SJSA1 (cell line): Measurements from ENCODE around the gene TRERF1. TPM values are rescaled to one million over a fixed set of nuclear protein-coding genes. Genes with fewer than 3 reads are reported as not detected.
"Not testable (repeated sequence)": the region's sequence is repeated elsewhere in the genome, so short reads cannot be mapped to it uniquely, and the experiment has no call there.

Experiments used
- DNase-seq, 2 experiments: peaks; one replicate each; pipeline ENCODE4 v3.0.0-alpha.2; 2015 to 2020; ENCODE audit warnings: low spot score in 2 of 2, low read depth in 1 of 2
- H3K27ac ChIP-seq: fragments of 250-450 bp; sonication (Bioruptor Pico); 2 replicates; pipeline ENCODE4 v1.5.1; 2020; ENCODE audit warnings: mild to moderate bottlenecking, moderate library complexity
- H3K27me3 ChIP-seq: fragments of 250-450 bp; sonication (Bioruptor Pico); replicated peaks from 2 replicates; pipeline ENCODE4 v1.5.1; 2020; ENCODE audit warnings: mild to moderate bottlenecking, moderate library complexity
- H3K36me3 ChIP-seq: fragments of 250-450 bp; sonication (Bioruptor Pico); 2 replicates; pipeline ENCODE4 v1.5.1; 2020; ENCODE audit warnings: mild to moderate bottlenecking
- H3K4me1 ChIP-seq: fragments of 250-450 bp; sonication (Bioruptor Pico); replicated peaks from 2 replicates; pipeline ENCODE4 v1.6.1; 2021; ENCODE audit warnings: mild to moderate bottlenecking
- H3K4me3 ChIP-seq: fragments of 250-450 bp; sonication (Bioruptor Pico); 2 replicates; pipeline ENCODE4 v1.5.1; 2020; ENCODE audit warnings: mild to moderate bottlenecking
- H3K9me3 ChIP-seq: fragments of 250-450 bp; sonication (Bioruptor Pico); replicated peaks from 2 replicates; pipeline ENCODE4 v1.5.1; 2020; ENCODE audit warnings: mild to moderate bottlenecking
- total RNA-seq: library from RNA; depleted of rRNA; stranded (reverse); fragments of >200 nt; shearing (Covaris generic); gene quantifications from 2 replicates; pipeline ENCODE4 v1.2.3, GENCODE V29; 2014; rRNA removed

The TRERF1 gene, protein sequence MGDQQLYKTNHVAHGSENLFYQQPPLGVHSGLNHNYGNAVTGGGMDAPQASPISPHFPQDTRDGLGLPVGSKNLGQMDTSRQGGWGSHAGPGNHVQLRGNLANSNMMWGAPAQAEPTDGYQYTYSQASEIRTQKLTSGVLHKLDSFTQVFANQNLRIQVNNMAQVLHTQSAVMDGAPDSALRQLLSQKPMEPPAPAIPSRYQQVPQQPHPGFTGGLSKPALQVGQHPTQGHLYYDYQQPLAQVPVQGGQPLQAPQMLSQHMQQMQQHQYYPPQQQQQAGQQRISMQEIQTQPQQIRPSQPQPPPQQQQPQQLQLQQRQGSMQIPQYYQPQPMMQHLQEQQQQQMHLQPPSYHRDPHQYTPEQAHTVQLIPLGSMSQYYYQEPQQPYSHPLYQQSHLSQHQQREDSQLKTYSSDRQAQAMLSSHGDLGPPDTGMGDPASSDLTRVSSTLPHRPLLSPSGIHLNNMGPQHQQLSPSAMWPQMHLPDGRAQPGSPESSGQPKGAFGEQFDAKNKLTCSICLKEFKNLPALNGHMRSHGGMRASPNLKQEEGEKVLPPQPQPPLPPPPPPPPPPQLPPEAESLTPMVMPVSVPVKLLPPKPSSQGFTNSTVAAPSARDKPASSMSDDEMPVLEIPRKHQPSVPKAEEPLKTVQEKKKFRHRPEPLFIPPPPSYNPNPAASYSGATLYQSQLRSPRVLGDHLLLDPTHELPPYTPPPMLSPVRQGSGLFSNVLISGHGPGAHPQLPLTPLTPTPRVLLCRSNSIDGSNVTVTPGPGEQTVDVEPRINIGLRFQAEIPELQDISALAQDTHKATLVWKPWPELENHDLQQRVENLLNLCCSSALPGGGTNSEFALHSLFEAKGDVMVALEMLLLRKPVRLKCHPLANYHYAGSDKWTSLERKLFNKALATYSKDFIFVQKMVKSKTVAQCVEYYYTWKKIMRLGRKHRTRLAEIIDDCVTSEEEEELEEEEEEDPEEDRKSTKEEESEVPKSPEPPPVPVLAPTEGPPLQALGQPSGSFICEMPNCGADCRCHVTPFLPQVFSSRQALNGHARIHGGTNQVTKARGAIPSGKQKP (N-terminal part only)
- 3.0 and 3.6 TPM in 2 replicates for total RNA-seq

DNA sequence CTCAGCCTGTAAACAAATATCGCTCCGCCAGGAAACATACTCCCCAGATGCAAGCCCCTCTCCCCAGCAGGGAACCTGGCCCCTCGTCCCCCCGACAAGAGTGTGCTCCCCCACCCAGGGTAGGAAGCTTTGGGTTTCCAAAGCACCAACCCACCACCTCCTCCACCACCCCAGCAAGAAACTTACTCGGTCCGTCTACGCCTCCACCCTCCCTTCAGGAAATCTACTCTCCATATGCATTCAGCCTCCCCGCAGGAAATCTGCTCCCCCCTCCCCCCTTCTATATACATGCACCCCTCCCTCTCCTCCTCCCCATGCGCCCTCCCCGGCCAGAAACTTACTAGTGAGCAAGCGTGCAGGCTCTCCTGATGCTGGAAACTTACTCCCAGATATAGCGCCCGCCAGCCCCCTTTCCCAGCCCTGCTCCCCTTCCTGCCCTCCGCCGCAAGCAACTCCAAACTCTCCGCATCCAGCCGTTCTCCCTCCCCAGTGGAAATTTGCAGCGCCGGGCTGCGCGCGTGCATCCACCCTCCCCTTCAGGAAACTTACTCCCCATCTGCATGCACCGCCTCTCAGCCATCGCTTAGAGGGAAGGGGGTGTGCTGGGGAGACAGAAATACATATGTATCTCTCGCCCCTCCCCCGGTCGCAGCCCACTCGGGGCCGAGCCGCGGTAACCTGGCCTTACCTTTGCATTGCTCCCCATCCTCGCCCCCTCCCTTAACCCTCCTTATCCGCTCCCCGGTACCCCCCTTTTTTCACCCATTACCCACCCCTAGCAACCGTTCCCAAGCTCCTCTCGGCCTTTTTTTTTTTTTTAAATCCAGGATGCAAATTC is at the start of gene TRERF1:
Gene TRERF1, minus strand, starts transcription at position 594 of the 838 bp plus-strand sequence. CDS start 182,336 bp downstream, outside the sequence.
- Histone ChIP-seq H3K27me3 (no peaks in the 10 kb centered on the region), H3K27ac (peak within 1 kb of the TSS; percentile 78), H3K9me3 (peaks cover 3% of the 10 kb centered on the region; the same call in 1 of the 2 replicates), H3K36me3 (peaks cover 9% of the 10 kb centered on the region), H3K4me1 (peaks cover 27% of the 10 kb centered on the region), H3K4me3 (peak within 1 kb of the TSS; percentile 94)
- DNase-seq, result peak; percentile 66 to 68

DNA sequence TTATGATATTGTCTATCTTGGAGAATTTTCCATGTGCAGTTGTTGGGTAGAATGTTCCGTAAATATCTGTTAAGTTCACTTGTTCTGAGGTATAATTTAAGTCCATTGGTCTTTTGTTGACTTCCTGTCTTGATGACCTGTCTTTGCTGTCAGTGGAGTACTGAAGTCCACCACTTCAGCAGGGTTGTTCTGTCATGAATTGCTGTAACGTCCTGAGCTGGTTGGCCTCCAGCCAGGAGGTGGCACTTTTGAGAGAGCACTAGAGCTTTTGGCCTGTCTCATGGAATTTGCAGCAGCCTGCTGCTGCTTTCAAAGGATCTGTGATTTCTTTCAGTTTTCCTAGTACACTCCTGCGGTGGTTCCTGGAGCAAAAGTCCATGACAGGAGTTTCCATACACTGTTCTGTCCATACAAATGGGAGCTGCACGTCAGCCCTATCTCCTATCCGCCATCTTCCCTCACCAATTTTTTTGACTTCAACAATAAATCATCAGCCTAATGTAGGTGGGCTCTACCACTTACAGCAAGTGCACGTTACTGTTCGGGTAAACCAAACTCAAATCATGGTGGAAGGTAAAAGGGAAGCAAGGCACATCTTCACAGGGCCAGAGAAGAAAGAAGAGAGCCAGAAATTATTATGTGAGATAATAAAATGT is 46.9 kb upstream of the TRERF1 start:
- H3K9me3 ChIP-seq, result no peaks in the 10 kb centered on the region
- no peaks in the 10 kb centered on the region for H3K27me3 ChIP-seq
- H3K36me3 ChIP-seq, result no peaks in the 10 kb centered on the region
- no peak overlapping the region for H3K27ac ChIP-seq
- DNase-seq, result no peak
- H3K4me3 ChIP-seq, result no peak overlapping the region
- no peaks in the 10 kb centered on the region for H3K4me1 ChIP-seq

DNA sequence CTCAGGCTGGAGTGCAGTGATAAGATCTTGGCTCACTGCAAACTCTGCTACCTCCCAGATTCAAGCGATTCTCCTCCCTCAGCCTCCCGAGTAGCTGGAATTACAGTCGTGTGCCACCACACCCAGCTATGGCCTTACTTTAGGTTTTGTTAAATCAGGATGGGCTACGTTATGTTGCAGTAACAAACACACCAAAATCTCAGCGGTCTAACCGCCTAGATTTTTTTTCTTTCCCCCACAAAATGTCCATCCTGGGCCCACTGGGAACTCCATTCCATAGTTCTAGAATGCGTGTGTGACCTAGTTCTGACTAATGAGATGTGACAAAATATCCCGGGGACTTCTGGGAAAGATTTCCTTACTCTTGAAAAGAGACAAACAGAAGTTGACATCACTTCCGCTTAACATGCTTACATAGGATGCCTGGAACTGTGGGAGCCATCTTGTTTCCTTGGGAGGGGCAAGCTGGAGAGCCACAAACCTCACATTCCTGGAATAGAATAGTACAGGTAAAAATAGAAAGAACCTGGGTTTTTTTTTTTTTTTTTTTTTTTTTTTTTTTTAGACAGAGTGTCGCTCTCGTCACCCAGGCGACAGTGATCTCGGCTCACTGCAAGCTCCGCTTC is 42.3 kb upstream of the TRERF1 start:
- H3K27ac ChIP-seq, result no peak overlapping the region
- DNase-seq, result no peak
- no peaks in the 10 kb centered on the region for H3K4me1 ChIP-seq
- H3K36me3 ChIP-seq, result no peaks in the 10 kb centered on the region
- no peaks in the 10 kb centered on the region for H3K27me3 ChIP-seq
- no peaks in the 10 kb centered on the region for H3K9me3 ChIP-seq
- H3K4me3 ChIP-seq, result no peak overlapping the region

DNA sequence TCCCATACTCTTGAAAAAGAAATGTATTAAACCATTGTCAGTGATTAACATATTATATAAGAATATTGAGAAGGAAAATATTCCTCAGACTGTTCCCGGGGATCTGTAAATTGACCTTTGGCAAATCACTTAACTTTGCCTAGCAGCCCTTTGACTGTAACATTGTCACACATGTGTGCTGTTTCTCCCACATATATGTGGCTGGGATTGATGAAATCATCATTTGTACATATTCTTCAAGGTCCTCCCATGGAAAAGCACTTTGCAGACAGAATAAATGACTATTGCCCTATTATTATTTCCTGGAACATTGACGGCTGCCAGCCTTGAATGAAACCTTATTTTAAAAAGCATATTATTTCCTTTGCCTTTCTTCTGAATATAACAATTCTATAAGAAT is 36.4 kb upstream of the TRERF1 start:
- Histone ChIP-seq H3K36me3 (no peaks in the 10 kb centered on the region), H3K4me1 (no peaks in the 10 kb centered on the region), H3K27ac (no peak overlapping the region), H3K9me3 (no peaks in the 10 kb centered on the region), H3K4me3 (no peak overlapping the region), H3K27me3 (no peaks in the 10 kb centered on the region)
- no peak for DNase-seq

DNA sequence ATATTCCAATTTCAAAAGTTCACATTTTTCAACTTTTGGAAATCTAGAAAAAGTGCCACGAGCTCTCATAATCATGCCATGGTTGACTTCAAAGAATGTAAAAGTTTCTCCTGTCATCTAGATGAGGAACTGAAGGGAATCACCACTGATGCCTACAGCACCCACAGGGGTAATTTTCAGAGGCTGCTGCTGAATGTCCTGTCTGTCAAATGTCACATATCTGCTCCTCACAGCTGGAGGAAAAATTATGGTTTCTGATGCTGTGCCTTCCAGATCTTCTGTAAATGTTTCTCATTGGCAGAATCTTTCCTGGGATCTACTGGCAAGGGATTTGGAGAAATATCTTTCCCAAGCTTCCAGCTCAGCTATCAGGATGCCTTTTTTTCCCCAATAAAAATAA is 32.5 kb upstream of the TRERF1 start:
- Histone ChIP-seq H3K4me1 (no peaks in the 10 kb centered on the region), H3K9me3 (no peaks in the 10 kb centered on the region), H3K27ac (no peak overlapping the region), H3K36me3 (no peaks in the 10 kb centered on the region), H3K27me3 (no peaks in the 10 kb centered on the region), H3K4me3 (no peak overlapping the region)
- no peak for DNase-seq

DNA sequence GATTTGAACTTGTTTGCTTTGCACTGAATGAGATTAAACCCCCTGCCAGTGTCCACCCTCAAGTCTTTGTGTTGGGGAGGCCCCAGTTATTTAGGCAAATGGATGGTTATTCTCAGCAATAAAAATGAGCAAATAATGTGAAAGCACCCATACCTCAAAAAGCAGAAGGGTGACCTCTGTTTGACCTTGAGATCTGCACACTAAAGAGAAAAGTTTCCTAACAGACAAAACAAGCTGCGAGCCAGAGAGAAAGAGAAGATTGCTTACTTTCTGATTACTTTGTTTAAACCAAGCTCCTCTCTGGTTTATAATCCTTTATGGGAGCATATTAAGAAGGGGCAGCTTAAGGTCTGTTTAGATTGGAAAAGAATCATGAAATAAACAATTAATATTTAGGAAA is 30.4 kb upstream of the TRERF1 start:
- Histone ChIP-seq H3K27ac (no peak overlapping the region), H3K4me3 (no peak overlapping the region), H3K36me3 (no peaks in the 10 kb centered on the region), H3K9me3 (no peaks in the 10 kb centered on the region), H3K4me1 (no peaks in the 10 kb centered on the region), H3K27me3 (no peaks in the 10 kb centered on the region)
- no peak for DNase-seq

DNA sequence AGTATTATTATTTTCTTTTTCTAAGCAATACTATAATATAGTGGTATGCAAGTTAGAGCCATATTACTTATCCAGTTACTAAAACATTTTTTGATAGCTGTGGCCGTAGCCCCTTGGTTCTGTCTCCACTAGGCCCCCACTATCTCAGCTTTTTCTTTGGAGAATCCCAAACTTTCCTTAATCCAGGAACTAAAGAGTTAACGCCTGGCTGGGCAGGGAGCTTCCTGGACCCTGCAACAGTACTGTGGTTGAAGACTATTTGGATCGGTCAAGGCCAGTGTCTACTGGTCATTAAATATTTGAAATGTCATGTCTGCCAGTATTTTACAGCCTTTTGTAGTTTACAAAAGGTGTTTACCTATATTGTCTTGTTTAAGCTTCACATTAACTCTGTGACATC is 20.0 kb upstream of the TRERF1 start:
- no peaks in the 10 kb centered on the region for H3K4me1 ChIP-seq
- H3K27ac ChIP-seq, result no peak overlapping the region
- no peaks in the 10 kb centered on the region; the same call in 1 of the 2 replicates for H3K9me3 ChIP-seq
- no peaks in the 10 kb centered on the region for H3K36me3 ChIP-seq
- DNase-seq, result no peak
- H3K4me3 ChIP-seq, result no peak overlapping the region
- H3K27me3 ChIP-seq, result no peaks in the 10 kb centered on the region

DNA sequence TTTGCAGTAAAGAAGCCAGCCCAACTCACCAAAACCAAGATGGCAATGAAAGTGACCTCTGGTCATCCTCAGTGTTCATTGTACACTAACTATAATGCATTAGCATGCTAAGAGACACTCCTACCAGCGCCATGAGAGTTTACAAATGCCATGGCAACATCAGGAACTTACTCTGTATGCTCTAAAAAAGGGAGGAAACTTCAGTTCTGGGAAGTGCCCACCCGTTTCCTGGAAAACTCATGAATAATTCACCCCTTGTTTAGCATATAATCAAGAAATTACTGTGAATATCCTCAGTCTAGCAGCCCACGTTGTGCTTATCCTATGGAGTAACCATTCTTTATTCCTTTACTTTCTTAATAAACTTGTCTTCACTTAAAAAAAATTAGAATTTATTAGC is 19.4 kb upstream of the TRERF1 start:
- H3K36me3 ChIP-seq, result no peaks in the 10 kb centered on the region
- no peaks in the 10 kb centered on the region for H3K27me3 ChIP-seq
- H3K4me1 ChIP-seq, result no peaks in the 10 kb centered on the region
- H3K27ac ChIP-seq, result no peak overlapping the region
- no peak overlapping the region for H3K4me3 ChIP-seq
- no peaks in the 10 kb centered on the region; the same call in 1 of the 2 replicates for H3K9me3 ChIP-seq
- no peak for DNase-seq

DNA sequence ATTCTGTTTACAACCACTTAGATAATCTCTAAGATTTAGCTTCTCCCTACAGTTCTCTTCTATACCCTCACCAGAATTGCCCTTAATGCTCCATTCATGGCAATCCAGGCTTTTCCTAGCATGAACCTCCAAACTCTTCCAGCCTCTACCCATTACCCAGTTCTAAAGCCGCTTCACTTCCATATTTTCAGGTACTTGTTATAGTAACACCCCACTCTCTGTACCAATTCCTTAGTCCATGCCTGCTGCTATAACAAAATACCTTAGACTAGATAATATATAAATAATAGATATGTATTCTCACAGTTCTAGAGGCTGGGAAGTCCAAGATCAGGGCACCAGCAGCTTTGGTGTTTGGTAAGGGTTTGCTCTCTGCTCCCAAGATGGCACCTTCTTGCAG is 16.5 kb upstream of the TRERF1 start:
- DNase-seq, result no peak
- Histone ChIP-seq H3K4me1 (no peaks in the 10 kb centered on the region), H3K9me3 (no peaks in the 10 kb centered on the region; the same call in 1 of the 2 replicates)

DNA sequence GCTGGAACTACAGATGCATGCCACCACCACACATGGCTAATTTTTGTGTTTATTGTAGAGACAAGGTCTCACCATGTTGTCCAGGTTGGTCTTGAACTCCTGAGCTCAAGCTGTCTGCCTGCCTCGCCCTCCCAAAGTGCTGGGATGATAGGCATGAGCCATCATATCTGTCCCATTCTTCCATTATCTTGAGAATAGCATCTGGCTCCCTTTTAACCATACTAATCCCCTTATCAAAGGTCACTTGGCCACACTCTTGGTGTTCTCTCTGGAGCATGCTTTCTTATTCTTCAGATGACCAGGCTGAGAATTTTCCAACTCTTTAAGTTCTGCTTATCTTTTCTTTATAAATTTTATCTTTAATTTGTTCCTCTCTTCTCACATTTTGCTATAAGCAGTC is 15.9 kb upstream of the TRERF1 start:
- Histone ChIP-seq H3K36me3 (no peaks in the 10 kb centered on the region), H3K9me3 (no peaks in the 10 kb centered on the region; the same call in 1 of the 2 replicates), H3K4me1 (no peaks in the 10 kb centered on the region), H3K27ac (no peak overlapping the region), H3K4me3 (no peak overlapping the region), H3K27me3 (no peaks in the 10 kb centered on the region)
- no peak for DNase-seq

More for the DNA sequence above, 16.5 kb upstream of the TRERF1 start:
- Histone ChIP-seq H3K27me3 (no peaks in the 10 kb centered on the region), H3K4me3 (no peak overlapping the region), H3K27ac (no peak overlapping the region), H3K36me3 (no peaks in the 10 kb centered on the region)

DNA sequence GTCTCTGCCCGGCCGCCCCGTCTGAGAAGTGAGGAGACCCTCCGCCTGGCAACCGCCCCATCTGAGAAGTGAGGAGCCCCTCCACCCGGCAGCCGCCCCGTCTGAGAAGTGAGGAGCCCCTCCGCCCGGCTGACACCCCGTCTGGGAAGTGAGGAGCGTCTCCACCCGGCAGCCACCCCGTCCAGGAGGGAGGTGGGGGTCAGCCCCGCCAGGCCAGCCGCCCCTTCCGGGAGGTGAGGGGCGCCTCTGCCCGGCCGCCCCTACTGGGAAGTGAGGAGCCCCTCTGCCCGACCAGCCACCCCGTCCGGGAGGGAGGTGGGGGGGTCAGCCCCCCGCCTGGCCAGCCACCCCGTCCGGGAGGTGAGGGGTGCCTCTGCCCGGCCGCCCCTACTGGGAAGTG is 14.7 kb upstream of the TRERF1 start:
- not testable (repeated sequence) for H3K4me3 ChIP-seq, DNase-seq, H3K4me1 ChIP-seq, H3K27ac ChIP-seq, H3K36me3 ChIP-seq, H3K27me3 ChIP-seq, H3K9me3 ChIP-seq

DNA sequence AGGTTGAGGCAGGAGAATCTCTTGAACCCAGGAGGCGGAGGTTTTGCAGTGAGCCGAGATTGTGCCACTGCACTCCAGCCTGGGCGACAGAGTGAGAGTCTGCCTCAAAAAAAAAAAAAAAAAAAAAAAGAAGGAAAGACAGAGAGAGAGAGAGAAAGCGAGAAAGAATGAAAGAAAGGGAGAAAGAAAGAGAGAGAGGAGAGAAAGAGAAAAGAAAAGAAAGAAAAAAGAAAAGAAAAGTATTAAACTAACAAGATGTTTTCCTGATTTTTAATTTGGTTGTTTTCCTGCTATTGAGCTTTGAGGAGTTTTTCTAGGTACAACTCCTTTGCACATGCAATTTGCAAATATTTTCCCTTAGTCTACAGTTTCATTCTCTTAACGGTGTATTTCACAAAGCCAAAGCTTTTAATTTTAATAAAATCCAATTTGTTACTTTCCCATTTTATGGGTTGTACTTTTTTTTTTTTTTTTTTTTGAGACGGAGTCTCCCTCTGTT is 10.8 kb upstream of the TRERF1 start:
- Histone ChIP-seq H3K36me3 (no peaks in the 10 kb centered on the region), H3K4me1 (peaks cover 5% of the 10 kb centered on the region; the same call in 1 of the 2 replicates), H3K9me3 (no peaks in the 10 kb centered on the region), H3K27ac (no peak overlapping the region), H3K4me3 (no peak overlapping the region), H3K27me3 (no peaks in the 10 kb centered on the region)
- DNase-seq, result no peak
